ENCODE data around the gene POMP. TPM values are rescaled to one million over a fixed set of nuclear protein-coding genes. Genes with fewer than 3 reads are reported as not detected.

POMP gene
- total RNA-seq, 120 experiments from 2014 or later = 39.7 to 71.0 (median 58.2) TPM

Other genes with a start within 250 kb of the POMP start
- 100 to 1,000 TPM in 2 of 120 experiments, 10 to 100 TPM in 118; 19.3 to 118 (median 47.2) TPM for gene FLT1, start 164.0 kb upstream of the POMP start, total RNA-seq
- gene SLC46A3, start 59.8 kb downstream of the POMP start, total RNA-seq = 10 to 100 TPM in 117 of 120 experiments, 1 to 10 TPM in 3; 8.6 to 20.2 (median 13.7) TPM
- gene MTUS2, start 161.2 kb downstream of the POMP start, total RNA-seq = 10 to 100 TPM in 119 of 120 experiments, 1 to 10 TPM in 1; 9.0 to 47.8 (median 30.1) TPM

Data from dorsolateral prefrontal cortex (tissue), 118 donors.